Peyer's patch (tissue), 4 donors: Measurements from ENCODE around the gene KATNBL1. TPM values are rescaled to one million over a fixed set of nuclear protein-coding genes. Genes with fewer than 3 reads are reported as not detected.

Experiments
- DNase-seq, 3 donors: peaks; one replicate each; pipeline ENCODE4 v3.0.0-alpha.2; 2017 to 2019
- H3K27ac ChIP-seq, 4 donors: fragments of 200-600 bp; sonication (generic); one replicate each; pipeline ENCODE4 v1.5.1; 2016 to 2019
- H3K27me3 ChIP-seq, 2 donors: fragments of 200-600 bp; sonication (generic); one replicate each; pipeline ENCODE4 v1.5.1; 2019
- H3K36me3 ChIP-seq, 3 donors: fragments of 200-600 bp; sonication (generic); one replicate each; pipeline ENCODE4 v1.5.1; 2016 to 2019
- H3K4me1 ChIP-seq, 4 donors: fragments of 200-600 bp; sonication (generic); one replicate each; pipeline ENCODE4 v1.5.1; 2016 to 2019
- H3K4me3 ChIP-seq, 4 donors: fragments of 200-600 bp; sonication (generic); 1 replicate in 3 of 4; 2 replicates in 1 of 4; pipeline ENCODE4 v1.5.1; 2016 to 2019; ENCODE audit warnings: mild to moderate bottlenecking in 1 of 4
- H3K9me3 ChIP-seq, 4 donors: fragments of 200-600 bp; sonication (generic); one replicate each; pipeline ENCODE4 v1.5.1; 2016 to 2019; ENCODE audit warnings: mild to moderate bottlenecking in 1 of 4
- POLR2A ChIP-seq, 2 donors: fragments of 450-650 bp; IDR thresholded peaks; one replicate each; pipeline ENCODE4 v1.5.1; 2017; ENCODE audit warnings: antibody characterized with exemption in 2 of 2, mild to moderate bottlenecking in 2 of 2, moderate library complexity in 2 of 2
- total RNA-seq, 4 donors: library from RNA; depleted of rRNA; stranded (reverse); fragments of >200 nt; gene quantifications; one replicate each; pipeline ENCODE4 v1.1.0, GENCODE V29; 2016
- TF ChIP-seq, protein P1 (sequence below), 6 experiments: fragments of 450-650 bp in 4 of 6; fragments of 200-600 bp in 2 of 6; sonication (generic) in 1 of 6; IDR thresholded peaks; one replicate each; pipeline ENCODE4 v1.5.1; 2017 to 2019; ENCODE audit warnings: antibody characterized with exemption in 6 of 6, mild to moderate bottlenecking in 3 of 6, moderate library complexity in 1 of 6

KATNBL1 gene
- total RNA-seq, 4 donors from 2014 or later: 40.6 to 76.7 (median 50.1) TPM

DNA sequence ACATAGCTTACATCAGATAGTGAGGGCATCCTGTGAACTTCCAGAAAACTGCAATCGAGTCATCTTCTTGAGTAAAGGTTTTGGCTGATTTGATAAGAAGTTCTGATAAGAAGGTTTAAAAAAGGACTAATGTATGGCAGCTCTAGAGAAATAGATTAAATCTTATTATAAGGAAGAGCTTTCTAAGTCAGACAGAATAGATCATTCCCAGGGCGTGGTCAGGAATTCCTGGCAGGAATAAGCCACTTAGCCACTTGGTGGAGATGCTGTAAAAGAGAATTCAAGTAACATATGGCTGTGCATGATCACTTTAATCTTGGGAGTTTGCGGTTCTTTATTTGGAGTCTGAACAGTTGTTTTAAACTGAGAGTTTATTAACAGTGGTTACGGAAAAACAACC, 90.6 kb downstream of the KATNBL1 start:
- Histone ChIP-seq H3K4me1 (no peaks in the 10 kb centered on the region), H3K4me3 (no peak overlapping the region), H3K9me3 (no peaks in the 10 kb centered on the region), H3K27ac (no peak overlapping the region), H3K27me3 (no peaks in the 10 kb centered on the region), H3K36me3 (no peaks in the 10 kb centered on the region)
- DNase-seq: no peak
- TF ChIP-seq, protein P1, sequence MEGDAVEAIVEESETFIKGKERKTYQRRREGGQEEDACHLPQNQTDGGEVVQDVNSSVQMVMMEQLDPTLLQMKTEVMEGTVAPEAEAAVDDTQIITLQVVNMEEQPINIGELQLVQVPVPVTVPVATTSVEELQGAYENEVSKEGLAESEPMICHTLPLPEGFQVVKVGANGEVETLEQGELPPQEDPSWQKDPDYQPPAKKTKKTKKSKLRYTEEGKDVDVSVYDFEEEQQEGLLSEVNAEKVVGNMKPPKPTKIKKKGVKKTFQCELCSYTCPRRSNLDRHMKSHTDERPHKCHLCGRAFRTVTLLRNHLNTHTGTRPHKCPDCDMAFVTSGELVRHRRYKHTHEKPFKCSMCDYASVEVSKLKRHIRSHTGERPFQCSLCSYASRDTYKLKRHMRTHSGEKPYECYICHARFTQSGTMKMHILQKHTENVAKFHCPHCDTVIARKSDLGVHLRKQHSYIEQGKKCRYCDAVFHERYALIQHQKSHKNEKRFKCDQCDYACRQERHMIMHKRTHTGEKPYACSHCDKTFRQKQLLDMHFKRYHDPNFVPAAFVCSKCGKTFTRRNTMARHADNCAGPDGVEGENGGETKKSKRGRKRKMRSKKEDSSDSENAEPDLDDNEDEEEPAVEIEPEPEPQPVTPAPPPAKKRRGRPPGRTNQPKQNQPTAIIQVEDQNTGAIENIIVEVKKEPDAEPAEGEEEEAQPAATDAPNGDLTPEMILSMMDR (IDR thresholded peaks at IDR 0.05): no peak
- no peak for TF ChIP-seq POLR2A (IDR thresholded peaks at IDR 0.05)

DNA sequence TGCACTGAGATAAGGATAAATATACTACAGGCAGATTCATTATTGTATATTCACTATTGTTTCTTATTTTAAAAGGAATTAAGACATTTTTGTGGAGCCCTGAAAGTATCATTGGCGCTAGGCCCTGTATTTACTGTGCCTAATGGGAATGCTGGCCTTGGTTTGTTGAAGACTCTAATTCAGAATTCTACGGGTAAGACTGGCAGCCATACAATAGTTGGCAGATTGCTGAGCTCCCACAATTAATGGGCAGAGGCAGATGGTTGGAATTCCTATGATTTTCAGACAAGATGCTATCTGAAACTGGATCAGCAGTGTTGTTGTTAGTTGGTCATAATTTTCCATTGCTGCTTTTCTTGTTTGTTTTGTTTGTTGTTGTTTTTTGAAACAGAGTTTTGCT, 93.3 kb downstream of the KATNBL1 start:
- no peaks in the 10 kb centered on the region for H3K4me1 ChIP-seq
- no peak overlapping the region for H3K27ac ChIP-seq
- H3K36me3 ChIP-seq: no peaks in the 10 kb centered on the region
- H3K27me3 ChIP-seq: no peaks in the 10 kb centered on the region
- no peak for DNase-seq
- no peak for TF ChIP-seq POLR2A (IDR thresholded peaks at IDR 0.05)
- TF ChIP-seq, protein P1 (IDR thresholded peaks at IDR 0.05): no peak
- H3K9me3 ChIP-seq: no peaks in the 10 kb centered on the region
- no peak overlapping the region for H3K4me3 ChIP-seq

DNA sequence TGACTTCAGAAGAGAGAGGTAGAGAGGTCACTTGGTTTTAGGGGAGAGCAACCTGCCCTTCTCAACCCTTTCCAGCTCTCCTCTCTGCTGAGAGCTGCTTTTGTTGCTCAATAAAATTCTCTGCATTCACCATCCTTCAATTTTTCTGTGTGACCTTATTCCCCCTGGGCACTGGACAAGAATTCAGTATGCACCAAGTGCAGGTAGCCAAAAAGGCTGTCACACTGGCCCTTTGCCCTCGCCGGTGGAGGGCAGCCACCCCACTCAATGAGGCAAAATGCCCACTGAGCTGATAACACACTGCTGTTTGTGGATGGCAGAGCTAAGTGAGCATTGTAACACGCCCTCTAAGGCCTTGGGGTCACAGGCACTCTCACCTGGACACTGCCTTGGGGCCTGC, 95.2 kb downstream of the KATNBL1 start:
- no peak for TF ChIP-seq POLR2A (IDR thresholded peaks at IDR 0.05)
- TF ChIP-seq, protein P1 (IDR thresholded peaks at IDR 0.05): no peak
- Histone ChIP-seq H3K4me3 (no peak overlapping the region), H3K36me3 (no peaks in the 10 kb centered on the region), H3K27ac (no peak overlapping the region), H3K9me3 (no peaks in the 10 kb centered on the region), H3K4me1 (no peaks in the 10 kb centered on the region), H3K27me3 (no peaks in the 10 kb centered on the region)
- no peak for DNase-seq

DNA sequence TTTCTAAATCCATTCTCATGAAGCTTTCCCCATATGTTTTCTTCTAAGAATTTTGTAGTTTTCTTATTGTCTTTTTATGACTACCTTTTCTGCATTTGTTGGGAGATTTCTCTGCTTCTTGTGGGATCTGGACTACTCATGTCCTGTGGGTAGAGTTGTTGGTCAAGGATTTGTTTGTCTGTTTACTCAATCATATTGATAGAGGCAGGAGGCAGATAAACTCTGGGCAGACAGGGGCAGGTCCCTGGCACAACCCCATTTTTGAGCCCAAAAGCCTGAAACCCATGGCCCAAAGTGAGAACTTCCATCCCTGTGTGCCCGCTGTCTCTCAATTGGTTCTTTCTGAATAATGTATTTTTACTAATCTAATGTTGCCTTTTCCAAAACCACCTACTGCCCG, 95.7 kb downstream of the KATNBL1 start:
- no peak overlapping the region for H3K27ac ChIP-seq
- TF ChIP-seq, protein P1 (IDR thresholded peaks at IDR 0.05): no peak
- no peak for TF ChIP-seq POLR2A (IDR thresholded peaks at IDR 0.05)
- H3K4me3 ChIP-seq: no peak overlapping the region
- no peak for DNase-seq
- H3K36me3 ChIP-seq: no peaks in the 10 kb centered on the region
- no peaks in the 10 kb centered on the region for H3K9me3 ChIP-seq
- no peaks in the 10 kb centered on the region for H3K27me3 ChIP-seq
- H3K4me1 ChIP-seq: no peaks in the 10 kb centered on the region

DNA sequence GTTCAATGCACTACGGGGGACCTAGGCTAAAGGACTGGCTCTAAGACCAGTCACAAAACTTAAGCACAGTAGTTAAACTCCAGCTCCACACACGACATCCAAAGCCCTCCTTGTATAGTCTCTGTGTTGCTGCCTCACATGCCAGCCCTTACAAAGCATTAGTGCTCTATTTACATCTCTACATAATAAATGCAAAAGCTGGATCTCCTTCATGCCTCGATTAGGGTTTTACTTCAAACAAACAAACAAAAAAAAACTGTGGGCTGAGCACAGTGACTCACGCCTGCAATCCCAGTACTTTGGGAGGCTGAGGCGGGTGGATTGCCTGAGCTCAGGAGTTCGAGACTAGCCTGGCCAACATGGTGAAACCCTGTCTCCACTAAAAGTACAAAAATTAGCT, 98.4 kb downstream of the KATNBL1 start:
- Histone ChIP-seq H3K4me3 (no peak overlapping the region), H3K27me3 (no peaks in the 10 kb centered on the region)

More for the DNA sequence above, 98.4 kb downstream of the KATNBL1 start:
- Histone ChIP-seq H3K4me1 (no peaks in the 10 kb centered on the region), H3K27ac (no peak overlapping the region), H3K9me3 (no peaks in the 10 kb centered on the region), H3K36me3 (no peaks in the 10 kb centered on the region)
- no peak for DNase-seq
- TF ChIP-seq, protein P1 (IDR thresholded peaks at IDR 0.05): no peak
- TF ChIP-seq POLR2A (IDR thresholded peaks at IDR 0.05): no peak
